GM12878 (cell line): ENCODE results near the gene XDH. TPM values are rescaled to one million over a fixed set of nuclear protein-coding genes. Genes with fewer than 3 reads are reported as not detected.

Experiments
- E2F8 ChIP-seq: fragments of 450-650 bp; IDR thresholded peaks from 2 replicates; pipeline ENCODE4 v1.6.1; 2018; ENCODE audit warnings: mild to moderate bottlenecking, low read depth, moderate library complexity; ENCODE audit not compliant: partially characterized antibody
- E4F1 ChIP-seq: fragments of 450-650 bp; IDR thresholded peaks from 2 replicates; pipeline ENCODE4 v1.6.1; 2018; ENCODE audit warnings: borderline replicate concordance, mild to moderate bottlenecking; ENCODE audit not compliant: partially characterized antibody
- ELK1 ChIP-seq: IDR thresholded peaks from 2 replicates; pipeline ENCODE4 v1.6.1; 2012; ENCODE audit warnings: low read depth, low read length, improper control_type of control experiment
- NFIC ChIP-seq: IDR thresholded peaks from 2 replicates; pipeline ENCODE4 v1.6.1; 2012; ENCODE audit warnings: low read depth, mild to moderate bottlenecking, inconsistent platforms, low read length, moderate library complexity
- RAD21 ChIP-seq: IDR thresholded peaks from 2 replicates; pipeline ENCODE4 v1.6.1; 2011; ENCODE audit warnings: mild to moderate bottlenecking, low read depth, low read length, moderate library complexity; ENCODE audit not compliant: insufficient read depth
- SMC3 ChIP-seq: IDR thresholded peaks from 2 replicates; pipeline ENCODE4 v1.6.1; 2011; ENCODE audit warnings: low read length, improper control_type of control experiment, borderline replicate concordance
- ZNF24 ChIP-seq: fragments of 450-650 bp; IDR thresholded peaks from 2 replicates; pipeline ENCODE4 v1.6.1; 2017; ENCODE audit warnings: antibody characterized with exemption, mild to moderate bottlenecking
- polyA plus RNA-seq, 11 experiments: library from polyadenylated mRNA; depleted of rRNA in 4 of 11; unstranded in 6 of 11; stranded (reverse) in 5 of 11; fragments of >200 nt; fragmentation: Nextera tagmentation in 4 of 11; fragmentation: Illumina TruSeq in 1 of 11; extraction: Ambion mirVana in 4 of 11; extraction: Trizol in 1 of 11; gene quantifications; 1 replicate in 1 of 11; 2 replicates in 10 of 11; pipeline versions ENCODE4 v1.2.1 to v1.2.3, GENCODE V29; 2011 to 2016; ENCODE audit warnings: inconsistent platforms in 2 of 11, missing spikeins in 2 of 11, low read depth in 1 of 11
- total RNA-seq, 4 experiments: library from RNA; depleted of rRNA in 3 of 4; stranded (reverse); fragments of >200 nt in 3 of 4; fragmentation: Illumina TruSeq in 1 of 4; extraction: Trizol in 1 of 4; gene quantifications; 2 replicates each; pipeline versions ENCODE4 v1.2.1 to v1.2.3, GENCODE V29; 2013 to 2021

The XDH gene
- total and polyA plus RNA-seq, 10 of the 15 experiments (the other 5 are each of a cell fraction or from before 2014, with no cell fraction given), result 0.01 TPM; not detected in 9

DNA sequence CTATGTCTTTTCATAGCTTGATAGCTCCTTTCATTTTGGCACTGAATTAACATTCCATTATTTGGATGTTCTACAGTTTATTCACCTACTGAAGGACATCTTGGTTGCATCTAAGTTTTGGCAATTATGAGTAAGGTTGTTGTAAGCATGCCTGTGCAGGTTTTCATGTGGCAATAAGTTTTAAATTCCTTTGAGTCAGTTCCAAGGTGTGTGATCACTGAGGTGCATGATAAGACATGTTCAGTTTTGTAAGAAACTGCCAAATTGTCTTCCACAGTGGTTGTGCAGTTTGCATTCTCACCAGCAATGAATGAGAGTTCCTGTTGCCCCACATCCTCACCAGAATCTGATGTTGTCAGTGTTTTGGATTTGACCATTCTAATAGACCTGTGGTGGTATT is 24.2 kb downstream of the XDH start (continued):
- no peak for TF ChIP-seq SMC3
- TF ChIP-seq E2F8, result no peak
- TF ChIP-seq NFIC, result no peak
- TF ChIP-seq RAD21, result no peak
- TF ChIP-seq ELK1, result no peak
- no peak for TF ChIP-seq E4F1
- no peak for TF ChIP-seq ZNF24
